Caco-2 (cell line): ENCODE measurements around the gene AGBL5. TPM values are rescaled to one million over a fixed set of nuclear protein-coding genes. Genes with fewer than 3 reads are reported as not detected.

Experiments
- BruUV-seq: library from RNA; stranded (reverse); fragments of 400-500 nt; replicated peaks from 2 replicates; lab custom pipeline; 2021; lab: Mats Ljungman, UMichigan
- CTCF ChIA-PET: fragments of 300-600 bp; sonication (Branson Sonifier 250); formaldehyde crosslinking; loops from one replicate; lab custom pipeline; 2022; ENCODE audit warnings: antibody characterized with exemption; lab: Charles Lee
- POLR2A ChIA-PET: fragments of 300-600 bp; sonication (Branson Sonifier 250); formaldehyde crosslinking; loops from one replicate; lab custom pipeline; 2022; ENCODE audit warnings: antibody characterized with exemption; lab: Charles Lee
- DNase-seq, 2 experiments: peaks; one replicate each; pipeline versions ENCODE4 v3.0.0 to v3.0.0-alpha.2; 2020 to 2022
- H3K27me3 ChIP-seq: replicated peaks from 2 replicates; pipeline ENCODE4 v1.6.0; 2011; ENCODE audit warnings: low read length; ENCODE audit not compliant: control insufficient read depth, insufficient read depth
- H3K36me3 ChIP-seq: 2 replicates; pipeline ENCODE4 v1.5.1; 2011; ENCODE audit warnings: low read length; ENCODE audit not compliant: control insufficient read depth, insufficient read depth
- H3K4me1 ChIP-seq: fragments of 250-450 bp; sonication (Bioruptor Pico); 2 replicates; pipeline ENCODE4 v1.5.1; 2020; ENCODE audit warnings: mild to moderate bottlenecking
- H3K4me3 ChIP-seq: 2 replicates; pipeline ENCODE4 v1.5.1; 2011; ENCODE audit warnings: low read depth, mild to moderate bottlenecking, control low read depth, low read length
- H3K9me3 ChIP-seq: fragments of 250-450 bp; sonication (Bioruptor Pico); 2 replicates; pipeline ENCODE4 v1.5.1; 2020; ENCODE audit warnings: mild to moderate bottlenecking, moderate library complexity
- H3K27ac Mint-ChIP-seq: one replicate; pipeline ENCODE4 v1.8.0; 2022; ENCODE audit warnings: mixed read lengths; ENCODE audit not compliant: unreplicated experiment
- H3K27me3 Mint-ChIP-seq: one replicate; pipeline ENCODE4 v1.8.0; 2022; ENCODE audit warnings: mixed read lengths; ENCODE audit not compliant: insufficient read depth, unreplicated experiment
- H3K36me3 Mint-ChIP-seq: one replicate; pipeline ENCODE4 v1.8.0; 2022; ENCODE audit warnings: mild to moderate bottlenecking, mixed read lengths; ENCODE audit not compliant: insufficient read depth, unreplicated experiment
- H3K4me1 Mint-ChIP-seq: one replicate; pipeline ENCODE4 v1.8.0; 2022; ENCODE audit warnings: low read depth, mixed read lengths; ENCODE audit not compliant: unreplicated experiment
- H3K4me3 Mint-ChIP-seq: one replicate; pipeline ENCODE4 v1.8.0; 2022; ENCODE audit warnings: mild to moderate bottlenecking, moderate library complexity, mixed read lengths; ENCODE audit not compliant: unreplicated experiment
- H3K9me3 Mint-ChIP-seq: one replicate; pipeline ENCODE4 v1.8.0; 2022; ENCODE audit warnings: mixed read lengths; ENCODE audit not compliant: unreplicated experiment
- CTCF ChIP-seq, 2 experiments: fragments of 200-600 bp in 1 of 2; IDR thresholded peaks; 1 replicate in 1 of 2; 2 replicates in 1 of 2; pipeline versions ENCODE4 v1.5.1 to v1.8.0; 2011 to 2022; ENCODE audit warnings: antibody characterized with exemption in 1 of 2, control low read depth in 1 of 2, inconsistent platforms in 1 of 2, low read depth in 1 of 2, low read length in 1 of 2, mild to moderate bottlenecking in 1 of 2, moderate library complexity in 1 of 2; ENCODE audit not compliant: insufficient read depth in 1 of 2, severe bottlenecking in 1 of 2, unreplicated experiment in 1 of 2
- intact Hi-C: fragments of 100-400 bp; cut with micrococcal nuclease; formaldehyde crosslinking; loops from one replicate; pipeline ENCODE4 v1.10.0; 2022; ENCODE audit not compliant: unreplicated experiment
- total RNA-seq: library from RNA; stranded (reverse); gene quantifications from 2 replicates; pipeline ENCODE4 v1.2.3, GENCODE V29; 2022

Gene AGBL5
- total RNA-seq, 1 experiment from 2014 or later = 34.1 TPM

- H3K9me3 Mint-ChIP-seq = peaks cover 9% of the 10 kb centered on the region
- H3K4me1 ChIP-seq = 0 out of 2 replicates have a peak, but pooled peaks cover 6% of the 10 kb centered on the region
- no peak overlapping the region for H3K4me3 Mint-ChIP-seq
- BruUV-seq = no TSS peak
- intact Hi-C loops = no loop called here
- peaks cover 49% of the 10 kb centered on the region for H3K36me3 Mint-ChIP-seq
- DNase-seq = no peak
- no peaks in the 10 kb centered on the region for H3K36me3 ChIP-seq
- peaks cover 31% of the 10 kb centered on the region for H3K4me1 Mint-ChIP-seq
- no peak overlapping the region for H3K27ac Mint-ChIP-seq
- POLR2A ChIA-PET = no interaction called here
- TF ChIP-seq CTCF (IDR thresholded peaks at IDR 0.05; ENCODE audit: insufficient read depth in 1 of 2, low read depth in 1 of 2, low read length in 1 of 2, severe bottlenecking in 1 of 2, unreplicated experiment in 1 of 2) = no peak
- H3K4me3 ChIP-seq = no peak overlapping the region
- H3K27me3 ChIP-seq = no peaks in the 10 kb centered on the region
- CTCF ChIA-PET = no interaction called here
- H3K27me3 Mint-ChIP-seq = peaks cover 10% of the 10 kb centered on the region
- no peaks in the 10 kb centered on the region for H3K9me3 ChIP-seq
Measured at GRCh38 chr2:27054721-27055120, 3.3 kb downstream of the AGBL5 start.

GRCh38 chr2:27057184-27057583 is 5.7 kb downstream of the AGBL5 start:
- H3K4me3 ChIP-seq = no peak overlapping the region
- intact Hi-C loops = no loop called here
- no peak for TF ChIP-seq CTCF (IDR thresholded peaks at IDR 0.05; ENCODE audit: insufficient read depth in 1 of 2, low read depth in 1 of 2, low read length in 1 of 2, severe bottlenecking in 1 of 2, unreplicated experiment in 1 of 2)
- no peaks in the 10 kb centered on the region for H3K9me3 ChIP-seq
- no peaks in the 10 kb centered on the region for H3K9me3 Mint-ChIP-seq
- no peak overlapping the region for H3K4me3 Mint-ChIP-seq
- peaks cover 38% of the 10 kb centered on the region for H3K36me3 Mint-ChIP-seq
- no peaks in the 10 kb centered on the region for H3K36me3 ChIP-seq
- no peaks in the 10 kb centered on the region for H3K27me3 Mint-ChIP-seq
- POLR2A ChIA-PET = no interaction called here
- no peak overlapping the region for H3K27ac Mint-ChIP-seq
- H3K27me3 ChIP-seq = no peaks in the 10 kb centered on the region
- H3K4me1 Mint-ChIP-seq = peaks cover 15% of the 10 kb centered on the region
- no peak for DNase-seq
- 0 out of 2 replicates have a peak, but pooled peaks cover 4% of the 10 kb centered on the region for H3K4me1 ChIP-seq
- CTCF ChIA-PET = no interaction called here
- BruUV-seq = no TSS peak

GRCh38 chr2:27058210-27058609 is 6.7 kb downstream of the AGBL5 start:
- no peaks in the 10 kb centered on the region for H3K36me3 ChIP-seq
- ChIA-PET CTCF (no interaction called here), POLR2A (no interaction called here)
- Mint-ChIP-seq H3K9me3 (no peaks in the 10 kb centered on the region), H3K27ac (no peak overlapping the region), H3K36me3 (peaks cover 47% of the 10 kb centered on the region), H3K4me3 (no peak overlapping the region), H3K27me3 (no peaks in the 10 kb centered on the region), H3K4me1 (peaks cover 10% of the 10 kb centered on the region)
- H3K4me1 ChIP-seq = no peaks in the 10 kb centered on the region
- DNase-seq = no peak
- BruUV-seq = no TSS peak
- no peak for TF ChIP-seq CTCF (IDR thresholded peaks at IDR 0.05; ENCODE audit: insufficient read depth in 1 of 2, low read depth in 1 of 2, low read length in 1 of 2, severe bottlenecking in 1 of 2, unreplicated experiment in 1 of 2)
- intact Hi-C loops = no loop called here
- no peaks in the 10 kb centered on the region for H3K27me3 ChIP-seq
- no peaks in the 10 kb centered on the region for H3K9me3 ChIP-seq
- H3K4me3 ChIP-seq = no peak overlapping the region
